GM10266 (cell line): ENCODE results near the gene TPCN1.
A peak's percentile ranks its signal among the peaks of the same experiment; 100 is the strongest.

Source experiments
- DNase-seq: peaks from one replicate; pipeline ENCODE4 v3.0.0; 2012; ENCODE audit errors: extremely low spot score
- CTCF ChIP-seq: IDR thresholded peaks from 2 replicates; pipeline ENCODE4 v1.5.1; 2012; ENCODE audit warnings: mild to moderate bottlenecking, low read depth; ENCODE audit not compliant: control insufficient read depth, insufficient read depth; ENCODE audit errors: missing control alignments

Gene TPCN1

GRCh38 chr12:113196990-113197389 lies 24.3 kb upstream of the TPCN1 start:
- TF ChIP-seq CTCF: peak; percentile 76
- DNase-seq: peak; percentile 85

- DNase-seq: no peak
- TF ChIP-seq CTCF: no peak
Measured at GRCh38 chr12:113197518-113198077, 23.7 kb upstream of the TPCN1 start.

- no peak for TF ChIP-seq CTCF
- DNase-seq: no peak
Measured at GRCh38 chr12:113198296-113198695, 23.0 kb upstream of the TPCN1 start.

GRCh38 chr12:113200021-113200797 lies 21.1 kb upstream of the TPCN1 start:
- no peak for TF ChIP-seq CTCF
- no peak for DNase-seq

GRCh38 chr12:113201187-113202177 lies 19.8 kb upstream of the TPCN1 start:
- no peak for DNase-seq
- TF ChIP-seq CTCF: no peak

- no peak for TF ChIP-seq CTCF
- DNase-seq: no peak
Measured at GRCh38 chr12:113202300-113203075, 18.8 kb upstream of the TPCN1 start.
